ENCODE data around the gene EPB41L1.

EPB41L1 gene

GRCh38 chr20:36150847-36151539 lies 3.5 kb upstream of the EPB41L1 start:
- Histone ChIP-seq H3K4me3 (ENCODE audit: insufficient read depth, low read depth, low read length, poor library complexity, severe bottlenecking) (no peak overlapping the region), H3K27me3 (replicated peaks; ENCODE audit: control insufficient read depth, insufficient read depth, low read length, poor library complexity, severe bottlenecking) (peaks cover 13% of the 10 kb centered on the region), H3K36me3 (ENCODE audit: control insufficient read depth, insufficient read depth, low read length) (no peaks in the 10 kb centered on the region), H3K4me1 (ENCODE audit: control insufficient read depth, insufficient read depth, low read length, poor library complexity, severe bottlenecking) (peaks cover 10% of the 10 kb centered on the region), H3K27ac (ENCODE audit: insufficient read depth, low read length, poor library complexity, severe bottlenecking) (no peak overlapping the region), H3K9me3 (ENCODE audit: control insufficient read depth, low read length) (no peaks in the 10 kb centered on the region)
- no peak for DNase-seq

- no peak for DNase-seq
- peaks cover 10% of the 10 kb centered on the region for H3K4me1 ChIP-seq (ENCODE audit: control insufficient read depth, insufficient read depth, low read length, poor library complexity, severe bottlenecking)
- H3K27ac ChIP-seq (ENCODE audit: insufficient read depth, low read length, poor library complexity, severe bottlenecking), result no peak overlapping the region
- no peaks in the 10 kb centered on the region for H3K9me3 ChIP-seq (ENCODE audit: control insufficient read depth, low read length)
- no peaks in the 10 kb centered on the region for H3K36me3 ChIP-seq (ENCODE audit: control insufficient read depth, insufficient read depth, low read length)
- peaks cover 13% of the 10 kb centered on the region for H3K27me3 ChIP-seq (replicated peaks; ENCODE audit: control insufficient read depth, insufficient read depth, low read length, poor library complexity, severe bottlenecking)
- H3K4me3 ChIP-seq (ENCODE audit: insufficient read depth, low read depth, low read length, poor library complexity, severe bottlenecking), result no peak overlapping the region
Observed at GRCh38 chr20:36152261-36152660, 2.3 kb upstream of the EPB41L1 start.

GRCh38 chr20:36153204-36153603 lies 1.3 kb upstream of the EPB41L1 start:
- H3K27me3 ChIP-seq (replicated peaks; ENCODE audit: control insufficient read depth, insufficient read depth, low read length, poor library complexity, severe bottlenecking), result peaks cover 13% of the 10 kb centered on the region
- no peaks in the 10 kb centered on the region for H3K36me3 ChIP-seq (ENCODE audit: control insufficient read depth, insufficient read depth, low read length)
- H3K9me3 ChIP-seq (ENCODE audit: control insufficient read depth, low read length), result no peaks in the 10 kb centered on the region
- H3K4me3 ChIP-seq (ENCODE audit: insufficient read depth, low read depth, low read length, poor library complexity, severe bottlenecking), result no peak overlapping the region
- H3K27ac ChIP-seq (ENCODE audit: insufficient read depth, low read length, poor library complexity, severe bottlenecking), result no peak overlapping the region
- DNase-seq, result no peak
- H3K4me1 ChIP-seq (ENCODE audit: control insufficient read depth, insufficient read depth, low read length, poor library complexity, severe bottlenecking), result peaks cover 10% of the 10 kb centered on the region

GRCh38 chr20:36153736-36154699 lies 522 bp upstream of the EPB41L1 start:
- H3K27ac ChIP-seq (ENCODE audit: insufficient read depth, low read length, poor library complexity, severe bottlenecking), result no peak overlapping the region
- no peaks in the 10 kb centered on the region for H3K9me3 ChIP-seq (ENCODE audit: control insufficient read depth, low read length)
- H3K4me1 ChIP-seq (ENCODE audit: control insufficient read depth, insufficient read depth, low read length, poor library complexity, severe bottlenecking), result peaks cover 10% of the 10 kb centered on the region
- H3K27me3 ChIP-seq (replicated peaks; ENCODE audit: control insufficient read depth, insufficient read depth, low read length, poor library complexity, severe bottlenecking), result peaks cover 13% of the 10 kb centered on the region
- no peak for DNase-seq
- no peak overlapping the region for H3K4me3 ChIP-seq (ENCODE audit: insufficient read depth, low read depth, low read length, poor library complexity, severe bottlenecking)
- H3K36me3 ChIP-seq (ENCODE audit: control insufficient read depth, insufficient read depth, low read length), result no peaks in the 10 kb centered on the region

- Histone ChIP-seq H3K4me3 (ENCODE audit: insufficient read depth, low read depth, low read length, poor library complexity, severe bottlenecking) (no peak overlapping the region), H3K36me3 (ENCODE audit: control insufficient read depth, insufficient read depth, low read length) (no peaks in the 10 kb centered on the region)
Observed at GRCh38 chr20:36155629-36155971, 1.1 kb downstream of the EPB41L1 start.

GRCh38 chr20:36155991-36156390 lies 1.5 kb downstream of the EPB41L1 start:
- peaks cover 10% of the 10 kb centered on the region for H3K4me1 ChIP-seq (ENCODE audit: control insufficient read depth, insufficient read depth, low read length, poor library complexity, severe bottlenecking)
- no peak overlapping the region for H3K27ac ChIP-seq (ENCODE audit: insufficient read depth, low read length, poor library complexity, severe bottlenecking)
- no peak for DNase-seq
- peaks cover 13% of the 10 kb centered on the region for H3K27me3 ChIP-seq (replicated peaks; ENCODE audit: control insufficient read depth, insufficient read depth, low read length, poor library complexity, severe bottlenecking)
- no peaks in the 10 kb centered on the region for H3K36me3 ChIP-seq (ENCODE audit: control insufficient read depth, insufficient read depth, low read length)
- no peak overlapping the region for H3K4me3 ChIP-seq (ENCODE audit: insufficient read depth, low read depth, low read length, poor library complexity, severe bottlenecking)
- no peaks in the 10 kb centered on the region for H3K9me3 ChIP-seq (ENCODE audit: control insufficient read depth, low read length)

More at GRCh38 chr20:36155629-36155971, 1.1 kb downstream of the EPB41L1 start:
- Histone ChIP-seq H3K4me1 (ENCODE audit: control insufficient read depth, insufficient read depth, low read length, poor library complexity, severe bottlenecking) (peaks cover 10% of the 10 kb centered on the region), H3K27me3 (replicated peaks; ENCODE audit: control insufficient read depth, insufficient read depth, low read length, poor library complexity, severe bottlenecking) (peaks cover 13% of the 10 kb centered on the region), H3K9me3 (ENCODE audit: control insufficient read depth, low read length) (no peaks in the 10 kb centered on the region), H3K27ac (ENCODE audit: insufficient read depth, low read length, poor library complexity, severe bottlenecking) (no peak overlapping the region)
- DNase-seq, result no peak

- Histone ChIP-seq H3K27me3 (replicated peaks; ENCODE audit: control insufficient read depth, insufficient read depth, low read length, poor library complexity, severe bottlenecking) (peaks cover 13% of the 10 kb centered on the region), H3K27ac (ENCODE audit: insufficient read depth, low read length, poor library complexity, severe bottlenecking) (no peak overlapping the region), H3K36me3 (ENCODE audit: control insufficient read depth, insufficient read depth, low read length) (no peaks in the 10 kb centered on the region), H3K9me3 (ENCODE audit: control insufficient read depth, low read length) (no peaks in the 10 kb centered on the region), H3K4me1 (ENCODE audit: control insufficient read depth, insufficient read depth, low read length, poor library complexity, severe bottlenecking) (peaks cover 10% of the 10 kb centered on the region), H3K4me3 (ENCODE audit: insufficient read depth, low read depth, low read length, poor library complexity, severe bottlenecking) (no peak overlapping the region)
- no peak for DNase-seq
Observed at GRCh38 chr20:36157610-36158009, 3.1 kb downstream of the EPB41L1 start.

- H3K36me3 ChIP-seq (ENCODE audit: control insufficient read depth, insufficient read depth, low read length), result no peaks in the 10 kb centered on the region
- H3K9me3 ChIP-seq (ENCODE audit: control insufficient read depth, low read length), result no peaks in the 10 kb centered on the region
- H3K4me3 ChIP-seq (ENCODE audit: insufficient read depth, low read depth, low read length, poor library complexity, severe bottlenecking), result no peak overlapping the region
- DNase-seq, result no peak
- no peak overlapping the region for H3K27ac ChIP-seq (ENCODE audit: insufficient read depth, low read length, poor library complexity, severe bottlenecking)
- peaks cover 10% of the 10 kb centered on the region for H3K4me1 ChIP-seq (ENCODE audit: control insufficient read depth, insufficient read depth, low read length, poor library complexity, severe bottlenecking)
- H3K27me3 ChIP-seq (replicated peaks; ENCODE audit: control insufficient read depth, insufficient read depth, low read length, poor library complexity, severe bottlenecking), result peaks cover 13% of the 10 kb centered on the region
Observed at GRCh38 chr20:36158160-36158741, 3.7 kb downstream of the EPB41L1 start.

GRCh38 chr20:36159833-36160232 lies 5.3 kb downstream of the EPB41L1 start:
- no peaks in the 10 kb centered on the region for H3K36me3 ChIP-seq (ENCODE audit: control insufficient read depth, insufficient read depth, low read length)
- H3K9me3 ChIP-seq (ENCODE audit: control insufficient read depth, low read length), result no peaks in the 10 kb centered on the region
- DNase-seq, result no peak
- peaks cover 3% of the 10 kb centered on the region for H3K4me1 ChIP-seq (ENCODE audit: control insufficient read depth, insufficient read depth, low read length, poor library complexity, severe bottlenecking)
- H3K4me3 ChIP-seq (ENCODE audit: insufficient read depth, low read depth, low read length, poor library complexity, severe bottlenecking), result no peak overlapping the region
- H3K27ac ChIP-seq (ENCODE audit: insufficient read depth, low read length, poor library complexity, severe bottlenecking), result no peak overlapping the region
- H3K27me3 ChIP-seq (replicated peaks; ENCODE audit: control insufficient read depth, insufficient read depth, low read length, poor library complexity, severe bottlenecking), result peaks cover 12% of the 10 kb centered on the region
